Muscle of leg (tissue), 9 donors: ENCODE data around the gene C11orf54. TPM values are rescaled to one million over a fixed set of nuclear protein-coding genes. Genes with fewer than 3 reads are reported as not detected.

Source experiments
- polyA plus RNA-seq, 8 donors: library from polyadenylated mRNA; unstranded; fragments of 120-200 nt; gene quantifications; one replicate each; pipeline versions ENCODE4 v1.2.1 to v1.2.3, GENCODE V29; 2013; ENCODE audit warnings: inconsistent platforms in 1 of 8, low replicate concordance in 1 of 8; ENCODE audit not compliant: insufficient read length in 8 of 8, insufficient read depth in 1 of 8
- total RNA-seq: library from RNA; stranded (reverse); fragments of 120-200 nt; gene quantifications from one replicate; pipeline ENCODE4 v1.2.4, GENCODE V29; 2013

C11orf54 gene
- total and polyA plus RNA-seq, 9 donors: 27.6 to 41.1 (median 35.0) TPM

Other genes starting within 250 kb of the C11orf54 start
- 8.6 TPM for gene SMCO4, start 198.3 kb upstream of the C11orf54 start, total RNA-seq
- gene SMCO4, start 198.3 kb upstream of the C11orf54 start, polyA plus RNA-seq: 10 to 100 TPM in 6 of 8 donors, 1 to 10 TPM in 2; 6.5 to 15.6 (median 13.0) TPM
- gene CEP295, start 80.0 kb upstream of the C11orf54 start, total RNA-seq: 14.2 TPM
- gene CEP295, start 80.0 kb upstream of the C11orf54 start, polyA plus RNA-seq: 10 to 100 TPM in 3 of 8 donors, 1 to 10 TPM in 5; 8.3 to 12.1 (median 9.7) TPM
- gene TAF1D, start 177 bp upstream of the C11orf54 start, total RNA-seq: 104 TPM
- gene TAF1D, start 177 bp upstream of the C11orf54 start, polyA plus RNA-seq: 100 to 1,000 TPM in 3 of 8 donors, 10 to 100 TPM in 5; 81.9 to 122 (median 94.0) TPM
- gene MED17, start 42.6 kb downstream of the C11orf54 start, total RNA-seq: 20.8 TPM
- 10 to 100 TPM; 18.0 to 31.9 (median 22.5) TPM for gene MED17, start 42.6 kb downstream of the C11orf54 start, polyA plus RNA-seq
- gene VSTM5, start 108.9 kb downstream of the C11orf54 start, total RNA-seq: 0.31 TPM
- gene VSTM5, start 108.9 kb downstream of the C11orf54 start, polyA plus RNA-seq: 1 to 10 TPM in 1 of 8 donors, under 1 TPM in 7; 0.16 to 1.1 (median 0.24) TPM